Measurements from ENCODE around the gene PCDHGA2.
"Not testable (repeated sequence)": the region's sequence is repeated elsewhere in the genome, so short reads cannot be mapped to it uniquely, and the experiment has no call there.

The PCDHGA2 gene

DNA sequence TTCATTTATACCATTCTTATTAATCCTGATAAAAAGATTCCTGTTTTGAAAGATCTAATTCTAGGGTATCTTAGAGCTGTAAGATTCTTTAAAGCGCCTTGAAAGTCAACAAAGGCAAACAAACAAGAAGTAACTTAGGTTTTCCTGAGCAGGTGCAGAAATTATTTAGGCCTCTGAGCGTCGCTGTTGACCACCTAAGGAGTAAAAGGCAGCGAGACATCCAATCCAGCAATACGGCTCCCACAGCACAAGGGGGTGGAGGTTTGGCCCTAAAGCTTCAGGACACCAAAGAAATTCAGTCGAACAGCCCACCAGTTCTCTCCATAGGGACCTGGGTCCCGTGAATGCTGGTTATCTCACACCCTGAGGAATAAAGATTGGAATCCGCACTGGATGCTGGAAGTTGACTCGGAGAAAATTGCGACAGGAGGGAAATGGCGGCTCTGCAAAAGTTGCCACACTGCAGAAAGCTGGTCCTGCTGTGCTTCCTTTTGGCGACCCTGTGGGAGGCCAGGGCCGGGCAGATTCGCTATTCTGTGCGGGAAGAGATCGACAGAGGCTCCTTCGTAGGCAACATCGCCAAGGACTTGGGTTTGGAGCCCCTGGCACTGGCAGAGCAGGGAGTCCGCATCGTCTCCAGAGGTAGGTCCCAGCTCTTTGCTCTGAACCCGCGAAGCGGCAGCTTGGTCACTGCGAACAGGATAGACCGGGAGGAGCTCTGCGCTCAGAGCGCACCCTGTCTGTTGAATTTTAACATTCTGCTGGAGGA, at the start of gene PCDHGA2:
PCDHGA2 (plus strand) TSS at position 223 of the 769 bp plus-strand sequence.
- DNase-seq (ENCODE audit: low read depth in 3 of 3) = no peak

DNA sequence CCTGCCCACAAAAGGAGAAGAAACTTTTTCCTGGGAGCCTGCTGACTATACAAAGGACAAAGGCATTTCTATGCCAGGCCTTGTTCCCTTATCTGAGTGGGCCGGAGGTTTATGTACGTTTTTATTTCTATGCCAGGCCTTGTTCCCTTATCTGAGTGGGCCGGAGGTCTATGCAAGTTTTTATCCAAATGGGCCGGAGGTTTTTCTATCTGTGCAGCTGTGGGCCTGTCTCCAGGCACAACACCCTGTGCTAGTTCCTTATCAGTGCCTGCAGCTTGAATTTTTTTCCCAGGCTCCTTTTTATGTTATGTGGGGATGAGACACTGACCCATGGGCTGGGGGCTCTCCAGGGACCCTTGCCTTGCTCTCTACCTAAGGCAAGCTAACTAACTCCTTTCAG, 40.2 kb upstream of the PCDHGA2 start:
- DNase-seq (ENCODE audit: low read depth in 3 of 3) = no peak

DNA sequence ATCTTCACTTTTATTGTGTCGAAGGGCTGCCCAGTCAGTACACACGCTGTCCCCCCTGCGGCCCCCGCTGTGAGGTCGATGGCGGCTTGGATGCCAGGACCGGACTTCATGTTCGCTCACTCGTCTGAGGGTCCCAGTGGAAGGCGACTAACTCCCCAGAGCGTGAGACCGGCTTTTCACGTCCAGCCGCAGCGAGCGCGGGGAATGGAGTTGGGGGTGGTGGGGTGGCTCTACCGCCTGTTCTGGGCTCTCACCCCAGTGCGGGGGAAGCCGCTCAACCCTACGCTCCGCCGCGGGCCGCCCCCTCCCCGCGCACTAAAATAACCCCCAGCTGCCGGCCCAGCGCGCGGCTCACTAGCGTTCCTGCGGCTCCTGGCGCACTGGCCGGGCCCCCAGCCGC, 34.8 kb upstream of the PCDHGA2 start, which contains the start of gene SLC25A2:
SLC25A2 (minus strand) TSS at position 294 of the 400 bp plus-strand sequence; CDS start at position 110, 184 bp downstream.
- no peak for DNase-seq (ENCODE audit: low read depth in 3 of 3)

DNA sequence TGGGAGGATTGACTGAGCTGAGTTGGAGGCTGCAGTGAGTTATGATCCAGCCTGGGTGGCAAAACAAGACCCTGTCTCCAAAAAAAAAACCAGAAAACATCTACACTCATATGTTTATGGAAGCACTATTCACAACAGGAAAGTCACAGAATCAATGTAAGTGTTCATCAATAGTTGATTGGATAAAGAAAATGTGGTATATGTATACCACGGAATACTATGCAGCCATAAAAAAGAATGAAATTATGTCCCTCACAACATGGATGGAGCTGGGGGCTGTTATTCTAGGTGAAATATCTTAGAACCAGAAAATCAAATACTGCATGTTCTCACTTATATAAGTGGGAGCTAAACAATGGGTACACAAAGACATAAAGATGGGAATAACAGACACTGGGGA, 31.9 kb upstream of the PCDHGA2 start:
- DNase-seq (ENCODE audit: low read depth in 3 of 3) = no peak

DNA sequence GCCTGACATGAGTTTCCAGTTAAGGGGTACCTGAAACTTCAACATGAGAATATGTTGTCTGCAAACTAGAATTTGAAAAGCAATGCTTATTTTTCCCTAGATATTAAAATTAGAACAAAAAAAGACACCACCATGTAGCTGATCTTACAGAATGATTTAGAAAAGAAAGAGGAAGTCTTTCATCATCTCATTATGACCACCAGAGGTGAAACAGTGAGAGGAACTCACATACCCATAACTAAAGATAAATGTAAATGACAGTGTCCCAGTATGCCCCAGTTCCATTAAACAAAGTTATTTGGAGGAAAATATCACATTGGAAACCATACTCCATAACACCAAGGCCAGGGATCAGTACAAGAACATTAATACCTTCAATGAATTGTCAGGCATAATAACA, 24.8 kb upstream of the PCDHGA2 start:
- DNase-seq (ENCODE audit: low read depth in 3 of 3) = no peak

DNA sequence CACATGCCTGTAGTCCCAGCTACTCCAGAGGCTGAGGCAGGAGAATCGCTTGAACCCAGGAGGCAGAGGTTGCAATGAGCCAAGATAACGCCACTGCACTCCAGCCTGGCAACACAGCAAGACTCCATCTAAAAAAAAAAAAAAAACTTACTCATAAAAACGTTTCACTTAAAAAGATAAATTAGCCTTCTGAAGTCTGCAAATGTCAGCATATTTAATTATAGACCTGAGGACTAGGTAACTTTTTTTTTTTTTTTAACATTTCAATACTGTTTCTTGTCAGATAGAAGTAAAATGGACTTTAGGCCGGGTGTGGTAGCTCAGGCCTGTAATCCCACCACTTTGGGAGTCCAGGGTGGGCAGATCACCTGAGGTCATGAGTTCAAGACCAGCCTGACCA, 21.6 kb upstream of the PCDHGA2 start:
- not testable (repeated sequence) for DNase-seq (ENCODE audit: low read depth in 3 of 3)

DNA sequence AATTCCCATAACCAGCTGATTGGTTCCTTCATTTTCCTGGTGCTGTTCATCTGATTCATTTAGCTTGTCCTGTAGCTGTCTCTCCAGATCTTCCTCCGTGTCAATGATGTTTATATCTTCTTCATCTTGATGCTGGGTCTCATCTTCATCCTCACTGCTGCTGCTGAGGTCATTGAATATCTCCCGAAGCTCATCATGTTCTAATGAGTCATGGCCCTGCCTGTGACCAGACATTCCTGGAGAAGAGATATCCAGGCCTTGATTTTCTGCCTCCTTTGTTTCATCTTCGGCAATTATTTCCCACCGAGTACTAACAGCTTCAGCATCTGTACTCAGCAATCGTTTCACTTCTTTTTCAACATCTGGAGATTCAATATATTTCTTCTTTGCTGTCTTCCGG, 19.4 kb upstream of the PCDHGA2 start:
- no peak for DNase-seq (ENCODE audit: low read depth in 3 of 3)

DNA sequence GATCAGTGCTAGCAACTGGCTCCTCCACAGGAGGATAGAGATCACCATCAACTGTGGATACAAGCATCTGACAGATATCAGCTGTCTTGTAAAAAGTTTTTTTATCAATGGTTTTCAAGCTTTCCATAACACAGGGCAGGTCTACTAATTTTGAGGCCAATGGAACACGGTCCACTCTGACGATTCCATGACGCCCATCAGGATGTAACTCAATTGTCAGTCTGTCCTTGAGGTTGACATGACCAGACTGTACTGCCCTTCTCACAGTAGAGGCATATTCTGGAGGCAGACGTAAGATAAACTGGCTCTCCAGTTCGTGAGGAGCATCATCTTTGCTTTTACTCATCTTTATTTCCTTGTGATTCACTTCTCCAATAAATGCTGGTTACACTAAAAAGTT, 18.9 kb upstream of the PCDHGA2 start:
- DNase-seq (ENCODE audit: low read depth in 3 of 3) = no peak

DNA sequence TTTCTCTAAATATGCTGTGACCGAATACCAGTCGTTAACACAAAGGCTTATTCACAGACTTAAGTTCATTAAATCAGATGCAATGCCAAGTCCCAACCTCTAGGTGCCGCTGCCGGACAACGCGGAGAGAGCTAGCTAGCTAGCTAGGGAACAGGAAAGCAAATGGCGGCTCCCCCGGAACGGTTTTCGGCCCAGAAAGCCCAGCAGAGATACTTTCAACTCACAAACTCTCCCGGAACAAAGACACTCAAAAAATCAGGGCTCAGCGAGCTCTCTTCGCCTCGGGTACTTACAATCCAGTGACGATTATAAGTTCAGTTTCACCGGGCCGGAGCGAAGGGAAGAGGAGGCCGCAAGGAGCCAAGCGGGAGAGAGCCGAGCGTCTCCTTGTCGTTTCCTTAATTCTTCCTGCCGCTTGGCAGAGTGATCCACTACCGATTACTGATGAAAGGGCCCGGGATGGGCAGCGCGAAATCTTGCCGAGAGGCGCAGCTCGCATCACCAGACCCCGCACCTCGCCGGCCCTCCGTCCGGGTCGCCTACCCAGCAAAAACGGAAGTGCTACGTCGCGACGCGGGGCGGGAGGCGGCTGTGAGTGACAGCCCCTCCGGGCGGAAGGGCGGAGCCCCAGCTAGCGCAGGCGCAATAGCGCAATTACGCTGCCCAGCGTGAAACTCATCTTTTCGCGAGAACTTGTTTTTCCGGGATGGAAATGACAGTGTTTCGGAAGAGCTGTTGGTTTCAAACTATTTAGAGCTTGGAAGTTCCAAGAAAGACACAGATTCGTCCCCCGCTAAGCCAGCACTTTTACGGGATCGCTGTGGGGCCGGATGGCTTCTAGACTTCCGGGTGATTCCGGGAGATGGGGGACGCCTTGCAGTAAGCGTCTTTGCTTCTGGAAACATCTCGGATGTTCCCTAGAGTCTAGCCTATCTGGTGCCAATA, 18.1 kb upstream of the PCDHGA2 start, which contains the start of gene TAF7:
TAF7 (minus strand) TSS at position 560 of the 945 bp plus-strand sequence. CDS start 740 bp downstream, outside the sequence.
- peak; percentile 85 to 90 (median 86) for DNase-seq (ENCODE audit: low read depth in 3 of 3)

DNA sequence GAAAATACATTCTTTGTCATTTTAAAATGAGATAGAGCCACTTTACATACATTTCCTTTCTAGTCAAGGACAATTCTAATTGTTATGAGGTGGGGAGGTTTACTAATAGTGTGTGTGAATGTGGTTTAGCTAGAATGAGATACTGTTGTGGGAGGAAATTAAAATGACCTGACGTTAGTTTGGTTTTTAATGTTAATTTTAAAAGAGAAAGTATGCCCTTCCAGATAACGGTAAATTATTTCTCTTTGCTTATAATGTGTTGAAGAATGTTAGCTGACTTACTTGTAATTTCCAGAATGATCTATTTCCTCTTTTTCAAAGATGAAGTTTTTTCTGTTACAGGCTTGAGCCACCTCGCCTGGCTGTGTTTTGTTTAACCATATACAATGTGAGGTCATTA, 16.3 kb upstream of the PCDHGA2 start:
- no peak for DNase-seq (ENCODE audit: low read depth in 3 of 3)

DNA sequence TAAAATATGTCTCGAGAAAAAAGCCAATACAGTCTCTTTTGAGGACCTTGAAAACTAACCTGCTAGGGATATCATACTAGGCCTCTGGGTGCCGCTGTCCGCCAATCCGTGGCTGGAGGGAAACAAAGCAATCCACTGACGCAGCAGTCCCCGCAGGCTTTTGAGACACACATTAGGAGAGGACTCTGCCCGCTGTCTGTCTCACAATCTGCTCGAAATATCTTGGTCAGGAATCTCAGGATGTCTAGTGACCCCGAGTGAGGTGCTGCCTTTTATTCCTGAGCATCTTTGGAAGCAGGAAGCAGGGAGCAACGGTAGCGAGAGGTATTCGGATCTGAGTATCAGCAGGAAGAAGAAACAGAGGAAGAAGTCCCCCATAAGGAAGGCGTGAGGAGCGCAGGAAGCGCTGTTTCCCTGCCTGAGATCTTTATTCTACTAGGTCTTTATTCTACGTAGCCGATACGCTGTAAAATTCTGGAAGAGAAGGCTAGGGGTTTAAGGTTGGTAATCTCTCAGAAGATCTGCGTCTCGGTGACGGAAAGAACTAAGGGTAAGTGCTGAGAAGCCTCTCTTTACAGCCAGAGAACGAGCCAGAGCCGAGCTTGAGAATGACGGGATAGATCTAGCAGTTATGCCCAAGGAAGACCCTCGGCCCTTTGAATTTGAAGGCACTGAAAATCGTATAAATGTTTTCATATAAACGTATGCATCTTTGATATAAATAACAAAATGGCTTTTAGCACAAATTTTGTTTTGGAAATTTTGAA, 12.3 kb upstream of the PCDHGA2 start:
- peak; percentile 28 to 63 (median 43) for DNase-seq (ENCODE audit: low read depth in 3 of 3)

DNA sequence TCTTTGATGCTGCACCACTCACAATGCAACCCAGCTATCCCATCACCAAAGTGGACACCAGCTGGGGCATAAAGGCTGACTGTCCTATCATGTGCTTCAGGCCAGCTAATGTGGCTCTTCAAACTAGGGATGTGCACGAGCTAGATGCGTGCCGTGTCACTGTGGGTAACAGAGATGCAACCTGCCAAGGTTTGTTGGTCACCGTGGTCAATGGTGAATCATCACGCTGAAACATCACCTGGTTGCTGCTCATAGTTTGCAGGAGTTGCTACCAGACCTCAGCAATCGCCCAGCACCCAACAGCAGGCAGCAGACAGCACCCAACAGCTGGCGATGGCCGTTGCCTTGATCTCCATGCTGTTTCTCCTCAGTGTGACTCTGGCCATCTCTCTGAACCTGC, 10.3 kb upstream of the PCDHGA2 start:
- DNase-seq (ENCODE audit: low read depth in 3 of 3) = no peak

DNA sequence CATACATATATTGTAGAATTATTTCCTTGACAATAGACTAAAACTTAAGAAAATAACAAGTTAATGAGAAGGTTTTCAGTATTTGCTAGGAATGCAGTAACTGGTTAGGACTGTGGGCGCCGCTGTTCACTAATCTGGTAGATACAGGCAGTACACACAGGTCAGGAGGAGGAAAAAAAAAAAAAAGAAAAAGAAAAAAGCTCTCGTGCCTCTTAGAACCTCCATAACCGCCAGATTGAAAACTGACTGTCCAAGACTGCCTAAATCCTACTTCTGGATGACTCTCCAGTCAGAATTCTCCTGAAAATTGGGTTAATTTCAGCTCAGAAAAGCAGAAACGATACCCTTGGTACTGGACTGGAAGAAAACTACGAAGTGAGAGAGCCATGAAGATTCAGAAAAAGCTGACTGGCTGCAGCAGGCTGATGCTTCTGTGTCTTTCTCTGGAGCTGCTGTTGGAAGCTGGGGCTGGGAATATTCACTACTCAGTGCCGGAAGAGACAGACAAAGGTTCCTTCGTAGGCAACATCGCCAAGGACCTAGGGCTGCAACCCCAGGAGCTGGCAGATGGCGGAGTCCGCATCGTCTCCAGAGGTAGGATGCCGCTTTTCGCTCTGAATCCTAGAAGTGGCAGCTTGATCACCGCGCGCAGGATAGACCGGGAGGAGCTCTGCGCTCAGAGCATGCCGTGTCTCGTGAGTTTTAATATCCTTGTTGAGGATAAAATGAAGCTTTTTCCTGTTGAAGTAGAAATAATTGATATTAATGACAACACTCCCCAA, 8.1 kb upstream of the PCDHGA2 start, which contains the start of gene PCDHGA1:
PCDHGA1 (plus strand) TSS at position 216 of the 782 bp plus-strand sequence.
- no peak for DNase-seq (ENCODE audit: low read depth in 3 of 3)

DNA sequence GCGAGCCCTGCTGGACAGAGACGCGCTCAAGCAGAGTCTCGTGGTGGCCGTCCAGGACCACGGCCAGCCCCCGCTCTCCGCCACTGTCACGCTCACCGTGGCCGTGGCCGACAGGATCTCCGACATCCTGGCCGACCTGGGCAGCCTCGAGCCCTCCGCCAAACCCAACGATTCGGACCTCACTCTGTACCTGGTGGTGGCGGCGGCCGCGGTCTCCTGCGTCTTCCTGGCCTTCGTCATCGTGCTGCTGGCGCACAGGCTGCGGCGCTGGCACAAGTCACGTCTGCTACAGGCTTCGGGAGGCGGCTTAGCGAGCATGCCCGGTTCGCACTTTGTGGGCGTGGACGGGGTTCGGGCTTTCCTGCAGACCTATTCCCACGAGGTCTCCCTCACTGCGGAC, 6.0 kb upstream of the PCDHGA2 start:
- not testable (repeated sequence) for DNase-seq (ENCODE audit: low read depth in 3 of 3)

DNA sequence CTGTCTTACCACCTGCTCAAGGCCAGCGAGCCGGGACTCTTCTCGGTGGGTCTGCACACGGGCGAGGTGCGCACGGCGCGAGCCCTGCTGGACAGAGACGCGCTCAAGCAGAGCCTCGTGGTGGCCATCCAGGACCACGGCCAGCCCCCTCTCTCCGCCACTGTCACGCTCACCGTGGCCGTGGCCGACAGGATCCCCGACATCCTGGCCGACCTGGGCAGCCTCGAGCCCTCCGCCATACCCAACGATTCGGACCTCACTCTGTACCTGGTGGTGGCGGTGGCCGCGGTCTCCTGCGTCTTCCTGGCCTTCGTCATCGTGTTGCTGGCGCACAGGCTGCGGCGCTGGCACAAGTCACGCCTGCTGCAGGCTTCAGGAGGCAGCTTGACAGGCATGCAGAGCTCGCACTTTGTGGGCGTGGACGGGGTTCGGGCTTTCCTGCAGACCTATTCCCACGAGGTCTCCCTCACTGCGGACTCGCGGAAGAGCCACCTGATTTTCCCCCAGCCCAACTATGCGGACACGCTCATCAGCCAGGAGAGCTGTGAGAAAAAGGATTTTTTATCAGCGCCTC, 2.3 kb downstream of the PCDHGA2 start:
- not testable (repeated sequence) for DNase-seq (ENCODE audit: low read depth in 3 of 3)

DNA sequence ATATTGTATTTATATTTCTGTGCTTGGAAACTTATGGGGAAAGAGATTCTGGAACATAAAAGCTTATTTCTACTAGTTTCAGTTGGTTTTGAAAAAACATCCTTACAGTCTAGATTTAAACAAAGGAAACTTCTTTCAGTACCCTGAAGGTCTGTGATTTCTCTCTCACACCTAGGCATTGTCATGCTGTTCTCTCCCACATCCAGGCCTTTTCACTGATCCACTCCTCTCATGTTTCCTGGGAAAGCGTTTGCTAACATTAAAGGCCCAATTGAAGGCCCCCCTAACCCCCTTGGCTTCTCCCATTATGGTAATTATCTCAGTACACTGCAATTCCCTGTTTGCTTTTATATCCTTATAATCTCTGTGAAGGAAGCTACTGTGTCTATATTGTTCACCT, 4.2 kb downstream of the PCDHGA2 start:
- DNase-seq (ENCODE audit: low read depth in 3 of 3) = no peak

DNA sequence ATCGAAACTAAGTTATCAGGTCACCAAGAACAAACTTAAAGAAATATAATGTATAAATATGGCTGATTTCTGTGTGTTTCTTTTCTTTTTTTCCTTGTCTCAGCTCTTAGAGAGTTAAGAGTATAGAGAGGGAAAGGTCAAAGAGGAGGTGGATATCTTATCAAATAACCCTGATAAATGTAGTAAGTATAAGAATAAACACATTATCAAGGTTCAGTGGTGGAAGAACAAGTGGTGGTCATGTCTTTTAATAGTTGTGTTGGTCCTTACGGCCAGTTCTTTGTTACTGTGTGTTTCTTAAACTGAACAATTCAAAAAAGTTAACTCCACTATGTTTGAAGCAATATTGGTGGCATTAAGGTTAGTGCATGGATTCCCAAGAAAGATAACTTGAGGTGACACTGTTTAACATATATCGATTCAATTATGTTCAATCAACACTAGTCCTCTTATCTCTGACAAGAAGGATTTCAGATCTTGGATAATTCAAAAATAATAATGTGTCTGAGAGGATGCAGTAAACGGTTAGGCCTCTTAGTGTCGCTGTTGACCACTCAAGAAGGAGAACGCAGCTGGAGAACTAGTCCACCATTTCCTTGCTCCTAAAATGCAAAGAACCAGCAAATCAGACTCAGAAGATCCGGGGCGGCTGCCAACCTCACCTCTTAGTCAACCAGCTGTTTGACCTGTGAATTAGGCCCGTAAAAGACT, 4.8 kb downstream of the PCDHGA2 start, which contains the start of gene PCDHGA3:
PCDHGA3 (plus strand) TSS at position 588 of the 711 bp plus-strand sequence. CDS start 205 bp downstream, outside the sequence.
- DNase-seq (ENCODE audit: low read depth in 3 of 3) = no peak

DNA sequence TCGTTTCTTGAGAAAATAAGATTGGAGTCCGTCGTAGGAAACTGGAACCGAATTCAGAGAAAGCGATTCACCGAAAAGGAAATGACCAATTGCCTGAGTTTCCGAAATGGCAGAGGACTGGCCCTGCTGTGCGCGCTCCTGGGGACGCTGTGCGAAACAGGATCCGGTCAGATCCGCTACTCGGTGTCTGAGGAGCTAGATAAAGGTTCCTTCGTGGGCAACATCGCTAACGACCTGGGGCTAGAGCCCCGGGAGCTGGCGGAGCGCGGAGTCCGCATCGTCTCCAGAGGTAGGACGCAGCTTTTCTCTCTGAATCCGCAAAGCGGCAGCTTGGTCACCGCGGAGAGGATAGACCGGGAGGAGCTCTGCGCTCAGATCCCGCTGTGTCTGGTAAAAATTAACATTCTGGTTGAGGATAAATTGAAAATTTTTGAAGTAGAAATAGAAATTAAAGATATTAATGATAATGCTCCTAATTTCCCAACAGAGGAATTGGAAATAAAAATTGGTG, 5.4 kb downstream of the PCDHGA2 start:
- no peak for DNase-seq (ENCODE audit: low read depth in 3 of 3)

DNA sequence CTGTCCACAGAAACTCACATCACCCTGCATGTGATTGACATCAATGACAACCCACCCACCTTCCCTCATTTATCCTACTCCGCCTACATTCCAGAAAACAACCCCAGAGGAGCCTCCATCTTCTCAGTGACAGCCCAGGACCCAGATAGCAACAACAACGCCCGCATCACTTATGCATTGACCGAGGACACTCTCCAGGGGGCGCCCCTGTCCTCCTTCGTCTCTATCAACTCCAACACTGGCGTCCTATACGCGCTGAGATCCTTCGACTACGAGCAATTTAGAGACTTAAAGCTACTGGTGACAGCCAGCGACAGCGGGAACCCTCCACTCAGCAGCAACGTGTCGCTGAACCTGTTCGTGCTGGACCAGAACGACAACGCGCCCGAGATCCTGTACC, 6.8 kb downstream of the PCDHGA2 start:
- DNase-seq (ENCODE audit: low read depth in 3 of 3) = no peak
